NOMO-1 treated with dmso at 0.1 percent for 144 hours (cell line): Measurements from ENCODE around the gene OVCH1.
"Not testable (repeated sequence)": the region's sequence is repeated elsewhere in the genome, so short reads cannot be mapped to it uniquely, and the experiment has no call there.

Experiments used
- DNase-seq: peaks from one replicate; lab custom pipeline; 2025; ENCODE audit not compliant: unreplicated experiment; lab: John Stamatoyannopoulos, UW

Gene OVCH1

DNA sequence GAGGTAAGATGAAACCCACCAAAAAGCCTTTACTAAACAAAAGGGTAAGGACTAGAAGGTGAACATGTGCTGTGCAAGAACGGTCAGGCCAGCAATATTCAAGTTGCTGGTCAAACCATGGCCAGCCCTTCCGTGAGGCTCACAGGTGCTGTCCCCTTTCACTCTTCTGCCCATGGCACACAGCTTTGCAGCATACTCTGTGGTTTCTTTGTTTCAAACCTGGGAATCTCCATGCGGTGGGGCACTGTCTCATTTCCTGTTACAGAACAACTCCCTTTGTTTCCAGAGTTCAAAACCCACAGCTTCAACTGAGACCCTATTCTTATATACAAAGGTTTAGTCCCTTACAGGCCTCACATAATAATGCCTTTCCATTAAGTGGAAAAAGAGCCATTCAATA lies 1.7 kb upstream of the OVCH1 start:
- no peak for DNase-seq

DNA sequence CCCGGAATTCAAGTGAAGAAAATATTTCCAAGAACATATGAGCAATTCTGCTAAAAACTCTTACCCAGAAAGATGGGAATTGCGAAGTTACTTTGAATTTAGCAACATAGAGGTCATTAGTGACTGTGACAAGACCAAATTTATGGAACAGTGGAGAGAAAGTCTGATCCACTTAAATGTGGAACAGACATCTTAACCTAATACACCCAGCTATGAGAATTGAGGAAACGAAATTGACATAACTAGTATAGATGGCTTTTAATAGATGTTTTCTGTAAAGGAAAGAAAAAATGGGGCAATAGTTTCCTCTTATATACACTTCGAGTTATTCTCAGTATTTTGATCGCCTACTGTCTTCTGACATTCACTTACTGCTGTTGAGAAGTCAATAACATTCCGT lies 4.6 kb downstream of the OVCH1 start:
- peak; percentile 36 for DNase-seq

DNA sequence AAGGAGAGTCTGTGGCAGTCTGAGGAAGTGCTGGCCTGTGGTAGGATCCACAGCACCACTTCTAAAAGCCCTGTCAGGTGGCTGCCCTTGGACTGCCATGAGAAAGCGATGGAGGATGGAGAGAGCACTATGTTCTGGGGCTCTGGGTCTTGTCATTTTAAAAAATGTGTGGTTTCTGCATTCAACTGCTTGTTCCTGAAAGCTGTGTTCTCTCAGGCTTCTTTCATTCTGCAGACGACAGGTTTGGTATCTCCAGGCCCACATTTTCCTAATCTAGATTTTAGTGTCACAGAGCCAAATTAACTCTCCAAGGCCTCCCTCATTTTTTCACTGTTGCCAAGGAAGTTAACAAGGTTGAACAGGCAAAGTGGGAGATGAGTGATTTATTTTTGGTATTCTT lies 10.5 kb downstream of the OVCH1 start:
- no peak for DNase-seq

DNA sequence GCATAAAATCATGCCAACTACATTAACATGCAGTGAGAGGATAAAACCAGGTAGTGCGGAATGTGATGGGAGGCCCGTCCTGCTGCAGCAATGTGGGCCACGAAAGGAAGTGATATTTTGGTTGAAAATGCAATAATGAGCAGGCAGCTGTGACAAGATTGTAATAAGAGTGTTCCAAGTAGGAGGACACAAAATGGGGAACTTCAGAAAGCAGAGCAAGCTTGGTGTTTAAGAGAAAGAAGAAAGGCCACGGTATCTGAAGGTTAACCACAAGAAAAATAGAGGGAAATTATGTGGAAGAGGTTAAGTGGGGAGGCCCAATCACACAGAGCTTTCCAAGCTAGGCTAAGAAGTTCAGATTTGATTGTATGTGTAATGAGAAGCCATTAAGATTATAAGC lies 34.3 kb downstream of the OVCH1 start:
- DNase-seq: peak; percentile 54

DNA sequence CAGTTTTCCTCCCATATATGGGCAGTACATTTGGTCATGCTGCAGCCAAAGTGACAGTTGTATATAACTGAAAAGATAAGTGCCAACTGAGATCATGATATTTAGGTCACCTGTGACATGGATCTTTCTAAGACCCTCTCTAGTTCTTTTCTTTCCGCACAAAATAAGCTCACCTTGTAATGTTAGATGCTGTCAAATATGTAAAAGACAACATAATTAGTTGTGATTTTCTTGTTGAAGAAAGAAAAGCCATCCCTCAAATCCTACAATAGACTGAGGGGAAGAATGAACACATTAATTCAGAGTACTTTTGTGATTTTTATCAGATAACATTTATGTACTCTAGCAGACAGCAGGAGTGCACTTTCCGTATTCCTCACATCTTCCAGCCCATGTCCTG lies 37.4 kb downstream of the OVCH1 start:
- DNase-seq: no peak

DNA sequence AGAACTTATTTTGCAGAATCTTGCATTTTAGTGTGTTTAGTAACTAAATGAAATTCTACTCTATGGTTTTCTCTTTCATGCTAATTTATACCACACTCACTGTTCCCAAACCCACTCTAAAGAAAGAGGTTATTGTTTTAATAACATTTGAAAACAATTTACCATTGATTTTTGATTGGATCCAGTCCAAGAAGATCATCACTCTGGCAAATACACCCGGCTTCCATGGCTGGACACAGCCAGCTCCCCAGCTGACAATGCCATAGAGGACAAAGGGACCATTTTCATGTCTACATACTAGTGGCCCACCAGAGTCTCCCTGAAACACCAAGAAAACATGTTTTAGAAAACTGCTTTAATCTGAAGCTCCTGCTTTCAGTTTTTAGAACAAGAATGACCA lies 42.4 kb downstream of the OVCH1 start:
- no peak for DNase-seq

DNA sequence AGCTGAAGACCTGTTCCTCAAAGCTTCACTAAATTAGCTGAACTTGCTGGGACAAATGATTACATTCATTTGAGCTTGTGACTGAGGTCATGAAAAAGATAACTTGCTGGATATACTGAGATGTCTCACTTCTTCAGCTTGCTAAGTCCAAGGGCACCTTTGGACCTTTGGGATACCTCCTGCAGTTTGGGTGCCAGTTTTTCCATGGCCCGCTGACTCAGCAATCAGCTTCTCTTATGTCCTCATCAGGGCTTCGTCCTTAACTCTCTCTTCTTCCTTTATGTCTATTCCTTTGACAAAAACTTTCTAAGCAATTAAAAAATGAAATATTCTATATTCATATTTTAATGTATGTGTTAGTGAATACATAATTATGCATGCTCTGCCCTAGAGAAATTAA lies 45.6 kb downstream of the OVCH1 start:
- no peak for DNase-seq

DNA sequence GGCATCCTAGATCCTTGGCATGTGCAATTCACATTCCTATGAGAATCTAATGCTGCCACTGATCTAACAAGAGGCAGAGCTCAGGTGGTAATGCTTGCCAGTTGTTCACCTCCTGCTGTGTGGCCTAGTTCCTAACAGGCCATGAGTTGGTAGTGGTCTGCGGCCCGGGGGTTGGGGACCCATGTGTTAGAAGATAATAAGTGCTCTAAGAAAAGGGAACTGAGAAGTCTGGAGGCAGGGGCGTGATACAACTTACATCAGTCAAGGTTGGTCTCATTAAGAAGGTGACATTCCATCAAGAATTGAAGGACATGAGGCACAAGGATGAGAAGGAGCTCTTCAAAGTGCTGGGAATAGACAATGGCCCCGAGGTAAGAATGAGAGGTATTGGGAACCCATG lies 49.3 kb downstream of the OVCH1 start:
- DNase-seq: no peak

DNA sequence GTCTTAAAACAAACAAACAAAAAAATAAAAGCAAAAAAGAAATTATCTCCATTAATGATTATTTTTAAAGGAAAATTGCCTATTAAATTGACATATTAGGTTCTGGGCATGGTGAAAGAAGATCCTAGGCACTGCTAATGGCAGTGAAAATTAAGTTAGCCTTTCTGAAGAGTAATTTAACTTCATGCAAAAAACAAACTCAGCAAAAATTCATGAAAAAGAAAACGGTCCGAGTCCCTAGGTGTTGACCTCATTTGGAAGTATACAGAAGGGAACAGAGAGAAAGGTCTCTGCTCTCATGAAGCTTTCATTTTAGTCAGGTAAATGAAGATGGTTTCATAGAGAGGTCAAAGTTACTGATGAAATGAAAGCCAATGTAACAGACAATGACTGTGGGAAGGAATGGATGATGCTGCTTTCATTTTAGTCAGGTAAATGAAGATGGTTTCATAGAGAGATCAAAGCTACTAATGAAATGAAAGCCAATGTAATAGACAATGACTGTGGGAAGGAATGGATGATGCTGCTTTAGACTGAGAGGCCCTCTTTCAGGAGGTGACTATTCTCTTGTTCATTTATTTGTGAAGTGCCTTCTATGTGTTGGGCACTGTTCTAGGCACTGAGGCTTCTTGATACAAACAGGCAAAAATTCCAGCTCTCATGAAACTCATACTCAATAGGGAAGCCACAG lies 50.1 kb downstream of the OVCH1 start:
- no peak for DNase-seq

DNA sequence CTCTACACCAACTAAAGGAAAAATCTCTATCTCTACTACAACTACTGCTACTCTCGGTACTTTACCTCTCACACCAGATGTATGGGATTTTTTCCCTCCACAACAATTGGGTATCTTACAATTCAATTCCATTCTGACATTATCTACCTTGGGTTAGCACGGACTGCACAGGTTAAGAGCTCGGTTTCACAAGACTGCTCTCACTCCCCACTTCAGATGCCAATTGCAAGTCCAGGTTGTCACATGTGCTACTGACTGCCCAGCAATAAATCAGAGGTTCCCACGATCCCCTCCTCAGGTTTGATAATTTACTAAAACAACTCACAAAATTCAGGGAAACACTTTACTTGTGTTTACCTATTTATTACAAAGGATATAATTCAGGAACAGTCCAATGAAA lies 58.0 kb downstream of the OVCH1 start:
- DNase-seq: no peak

DNA sequence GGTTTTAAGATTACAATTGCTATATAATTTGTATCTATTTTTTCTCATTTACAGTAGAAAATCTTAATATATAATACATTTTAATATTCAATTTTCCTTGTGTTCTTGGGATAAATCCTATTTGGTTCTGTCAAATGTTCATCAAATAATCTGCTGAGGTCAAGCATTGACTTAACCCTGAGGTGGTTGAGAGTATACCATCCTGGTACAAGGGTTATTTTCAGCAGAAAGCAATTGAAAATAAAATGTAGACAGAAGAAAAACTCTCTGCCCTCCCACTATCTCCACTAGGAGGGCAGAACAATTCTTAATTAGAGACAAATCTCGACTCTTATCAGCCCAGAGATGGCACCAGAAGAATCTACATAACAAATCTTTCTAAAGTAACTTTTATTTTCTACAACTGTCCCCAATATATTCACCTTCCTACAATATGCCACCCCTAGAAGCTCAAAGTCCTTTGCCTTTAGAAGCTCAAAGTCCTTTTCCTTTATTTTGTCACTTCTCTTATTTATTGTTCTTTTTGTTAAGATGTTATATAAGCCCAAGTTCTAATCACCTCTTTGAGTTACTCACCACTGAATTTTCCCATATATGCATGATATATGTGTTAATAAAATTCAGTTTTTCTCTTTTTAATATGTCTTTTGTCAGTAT lies 58.6 kb downstream of the OVCH1 start:
- no peak for DNase-seq

DNA sequence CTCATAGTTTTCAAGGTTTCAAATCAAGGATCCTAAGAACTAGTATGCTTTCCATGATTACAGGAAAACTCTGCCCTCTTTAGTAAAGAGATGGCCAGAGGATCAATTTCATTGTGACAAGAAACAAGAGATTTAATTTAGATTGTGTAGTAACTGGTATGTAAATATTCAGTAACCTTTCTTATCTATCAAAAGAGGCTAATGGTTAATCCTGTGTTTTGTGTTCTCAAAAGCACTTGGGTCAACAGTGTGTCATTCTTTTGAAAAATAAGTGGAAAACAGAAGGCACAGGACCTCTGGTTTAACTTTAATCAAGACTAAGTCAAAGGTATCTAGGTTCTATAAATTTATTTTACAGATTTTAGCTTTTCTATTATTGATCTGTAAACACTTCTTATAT lies 59.9 kb downstream of the OVCH1 start:
- DNase-seq: no peak

DNA sequence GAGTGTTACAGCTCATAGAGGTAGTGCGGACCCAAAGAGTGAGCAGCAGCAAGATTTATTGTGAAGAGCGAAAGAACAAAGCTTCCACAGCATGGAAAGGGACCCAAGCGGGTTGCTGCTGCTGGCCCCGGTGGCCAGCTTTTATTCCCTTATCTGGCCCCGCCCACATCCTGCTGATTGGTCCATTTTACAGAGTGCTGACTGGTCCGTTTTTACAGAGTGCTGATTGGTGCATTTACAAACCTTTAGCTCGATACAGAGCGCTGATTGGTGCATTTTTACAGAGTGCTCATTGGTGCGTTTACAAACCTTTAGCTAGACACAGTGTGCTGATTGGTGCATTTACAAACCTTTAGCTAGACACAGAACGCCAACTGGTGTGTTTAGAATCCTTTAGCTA lies 60.7 kb downstream of the OVCH1 start:
- not testable (repeated sequence) for DNase-seq

DNA sequence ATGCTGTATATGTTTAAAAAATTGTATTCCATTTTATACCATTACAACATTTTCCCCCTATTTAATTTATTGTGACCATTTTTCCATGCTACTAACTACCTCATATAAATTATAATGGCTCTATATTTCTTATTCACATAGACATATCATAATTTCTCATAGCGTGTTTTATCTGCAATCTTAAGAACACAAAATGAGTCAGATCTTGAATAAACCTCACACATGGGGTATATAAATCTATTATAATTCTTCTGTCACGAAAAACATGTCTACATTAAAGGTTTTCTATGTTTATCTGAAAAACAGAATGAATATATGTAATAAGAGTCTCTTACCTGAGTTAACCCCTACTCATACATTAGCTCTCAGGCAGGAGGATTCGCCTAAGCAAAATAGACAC lies 66.0 kb downstream of the OVCH1 start:
- DNase-seq: no peak

DNA sequence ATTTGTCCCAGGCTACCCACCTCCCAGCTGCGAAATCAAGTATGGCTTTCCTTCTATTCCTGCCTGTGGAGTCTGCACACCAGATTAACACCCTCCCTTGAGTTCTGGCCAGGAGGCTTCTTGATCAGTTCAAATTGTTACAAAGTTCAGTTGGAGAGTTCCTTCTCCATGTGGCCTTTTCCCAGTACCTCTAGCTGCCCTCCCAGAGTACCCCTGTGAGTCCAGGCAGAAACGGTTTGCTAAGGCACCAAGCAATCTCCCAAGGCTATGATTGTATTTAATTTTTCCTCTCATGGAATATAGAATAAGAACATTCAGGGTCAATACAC lies 66.8 kb downstream of the OVCH1 start:
- no peak for DNase-seq

DNA sequence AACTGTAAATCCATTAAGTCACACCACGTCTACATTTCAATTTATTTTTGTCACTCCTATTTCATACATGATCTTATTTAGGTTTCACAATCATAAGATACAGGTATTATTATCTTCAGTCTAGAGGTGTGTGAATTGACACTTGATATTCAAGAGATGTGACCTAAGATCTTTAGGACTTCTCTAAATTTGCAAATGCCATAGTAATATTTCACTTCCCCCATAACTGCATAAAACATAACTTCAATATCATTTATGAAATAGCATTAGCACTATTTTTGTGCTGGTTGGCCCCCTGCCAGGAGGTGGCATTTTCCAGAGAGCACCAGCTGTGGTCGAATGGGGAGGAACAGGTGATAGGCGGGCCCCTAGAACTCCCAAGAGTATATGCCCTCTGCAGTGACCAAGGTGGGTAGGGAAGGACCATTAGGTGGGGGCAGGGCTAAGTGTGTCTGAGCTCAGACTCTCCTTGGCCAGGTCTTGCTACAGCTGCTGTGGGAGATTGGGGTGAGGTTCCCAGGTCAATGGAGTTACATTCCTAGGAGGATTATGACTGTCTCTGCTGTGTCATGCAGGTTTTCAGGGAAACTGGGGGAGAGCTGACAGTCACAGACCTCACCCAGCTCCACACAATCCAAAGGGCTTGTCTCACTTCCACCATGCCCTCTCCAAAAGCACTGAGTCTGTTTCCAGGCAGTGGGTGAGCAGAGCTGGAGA lies 67.3 kb downstream of the OVCH1 start:
- DNase-seq: no peak

DNA sequence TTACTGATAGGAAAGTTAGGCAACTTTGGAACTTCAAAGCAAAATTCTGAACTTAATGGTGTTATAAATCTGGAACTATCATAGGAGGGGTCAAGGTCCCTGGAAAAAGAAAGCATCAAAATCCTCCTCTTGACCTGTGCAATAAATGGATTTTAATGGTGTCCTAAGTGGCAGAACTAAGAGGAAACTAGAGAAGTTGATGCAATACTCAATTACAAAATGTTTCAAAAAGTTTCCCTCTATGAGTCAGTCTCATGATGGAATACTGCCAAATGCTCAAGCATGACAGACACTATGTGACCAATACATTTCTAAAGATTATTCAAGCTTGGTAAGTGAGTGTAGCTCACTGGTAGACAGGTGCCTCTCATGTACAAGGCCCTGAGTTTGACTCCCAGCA lies 68.9 kb downstream of the OVCH1 start:
- DNase-seq: peak; percentile 65

DNA sequence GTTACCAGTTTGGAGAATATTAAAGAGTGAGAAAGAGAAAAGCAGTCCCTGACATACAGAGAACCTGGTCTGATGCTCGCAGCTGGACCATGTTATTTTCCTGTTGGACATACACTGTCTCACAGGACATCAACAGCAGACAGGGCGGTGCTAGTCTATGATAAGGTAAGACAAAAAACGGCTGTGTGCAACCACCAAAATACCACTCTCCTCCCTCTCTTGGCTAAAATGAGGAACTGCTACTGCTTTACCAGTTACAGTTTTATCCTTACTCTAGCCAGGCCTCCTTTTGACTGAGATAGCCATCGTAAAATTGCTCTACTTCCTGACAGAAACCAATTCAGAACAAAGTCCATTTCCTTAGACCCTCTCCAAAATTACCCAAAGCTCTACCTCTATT lies 69.5 kb downstream of the OVCH1 start:
- peak; percentile 83 for DNase-seq

DNA sequence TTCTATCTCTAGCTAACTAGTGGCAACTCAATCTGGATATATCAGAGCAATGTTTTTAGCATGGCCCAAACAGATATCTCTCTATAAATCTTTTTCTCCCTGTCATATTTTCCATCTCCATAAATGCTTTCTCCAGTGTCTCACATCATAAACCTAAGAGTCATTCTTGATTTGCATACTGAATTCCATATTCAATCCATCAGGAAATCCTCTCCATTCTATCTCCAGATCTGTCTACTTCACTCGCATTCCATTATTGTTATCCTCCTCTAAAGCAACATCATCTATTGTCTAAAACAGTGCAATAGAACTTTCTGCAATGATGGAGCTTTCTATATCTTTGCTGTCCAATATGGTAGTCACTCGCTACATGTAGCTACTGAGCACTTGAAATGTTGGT lies 71.0 kb downstream of the OVCH1 start:
- no peak for DNase-seq

DNA sequence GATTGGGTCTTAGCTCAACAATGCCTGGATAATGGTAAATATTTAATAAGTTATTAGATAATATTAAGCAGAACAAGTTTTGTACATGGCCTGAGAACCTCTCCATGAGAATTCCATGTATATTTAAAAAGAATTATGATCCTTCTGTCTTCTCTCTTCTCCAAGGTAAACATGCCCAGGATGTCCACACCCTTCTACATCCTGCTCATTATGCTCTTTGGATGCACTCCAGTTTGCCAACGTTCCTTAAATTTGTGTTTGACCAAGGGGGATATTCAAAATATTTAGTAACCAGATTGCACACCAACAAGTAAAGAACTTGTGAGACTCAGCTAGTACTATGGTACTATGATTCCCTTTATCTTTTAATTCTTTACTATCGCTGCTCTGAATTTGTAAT lies 71.8 kb downstream of the OVCH1 start:
- no peak for DNase-seq

DNA sequence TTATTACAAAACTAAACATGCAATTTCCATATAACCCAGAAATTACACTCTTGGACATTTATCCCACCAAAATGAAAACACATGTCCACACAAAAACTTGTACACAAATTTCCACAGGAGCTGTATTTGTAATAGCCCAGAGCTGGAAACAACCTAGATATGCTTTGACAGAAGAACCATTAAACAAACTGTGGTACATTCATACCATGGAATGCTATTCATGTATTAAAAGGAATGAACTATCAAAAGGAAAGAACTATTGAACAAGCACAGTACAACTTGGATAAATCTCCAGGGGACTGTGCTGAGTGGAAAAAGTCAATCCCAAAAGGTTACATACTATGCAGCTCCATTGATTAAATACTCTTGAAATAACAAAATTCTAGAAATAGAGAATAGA lies 80.7 kb downstream of the OVCH1 start:
- DNase-seq: no peak

DNA sequence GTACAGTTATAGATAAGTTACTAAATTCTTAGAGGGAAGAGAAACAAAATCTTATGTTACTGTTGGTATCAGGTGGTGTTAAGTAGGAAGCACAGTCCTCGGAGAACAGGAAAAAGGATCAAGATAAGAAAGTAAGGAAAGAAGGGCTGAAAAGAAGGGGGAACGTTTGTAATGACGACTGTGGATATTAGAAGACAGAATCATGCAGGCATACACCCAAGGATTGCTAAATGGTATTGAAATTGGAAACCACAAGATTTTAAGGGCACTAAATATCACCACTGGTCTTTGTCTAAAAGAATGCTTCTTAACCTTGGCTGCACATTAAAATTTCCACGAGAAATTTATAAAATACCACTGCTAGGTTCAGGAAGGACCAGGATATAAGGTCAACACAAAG lies 82.4 kb downstream of the OVCH1 start:
- DNase-seq: no peak

DNA sequence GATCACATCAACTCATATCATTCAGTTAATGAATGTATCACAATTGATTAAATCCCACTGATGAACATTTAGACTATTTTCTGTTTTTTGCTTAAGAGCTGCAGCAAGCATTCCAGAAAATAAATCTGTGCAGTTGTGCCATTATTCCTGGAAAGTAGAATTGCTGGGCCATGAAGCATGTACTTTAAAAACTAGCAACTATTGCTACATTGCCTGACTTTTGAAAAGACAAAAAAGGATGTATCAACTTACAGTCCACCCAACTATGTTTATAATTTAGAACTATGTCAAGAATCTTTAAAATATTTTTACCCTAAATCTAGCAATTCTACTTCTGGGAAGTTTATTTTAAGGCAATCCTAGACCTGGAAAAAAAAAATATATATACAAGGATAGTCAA lies 83.1 kb downstream of the OVCH1 start:
- no peak for DNase-seq
